Left lung (tissue), 10 donors: ENCODE results near the gene TSHZ2. TPM values are rescaled to one million over a fixed set of nuclear protein-coding genes. Genes with fewer than 3 reads are reported as not detected.

ENCODE experiments used
- ATAC-seq: fragments of 200-7000 bp; cut with Tn5 transposase; one replicate; pipeline ENCODE4 v1.9.1; 2020; ENCODE audit warnings: moderate library complexity
- DNase-seq, 4 donors: peaks; one replicate each; pipeline ENCODE4 v3.0.0-alpha.2; 2013 to 2020
- H3K27ac ChIP-seq, 2 donors: fragments of 200-600 bp; sonication (generic) in 1 of 2; one replicate each; pipeline versions ENCODE4 v1.5.0 to v1.8.0; 2020 to 2021
- H3K27me3 ChIP-seq, 2 donors: fragments of 200-600 bp; sonication (generic) in 1 of 2; one replicate each; pipeline versions ENCODE4 v1.5.0 to v1.8.0; 2020 to 2021
- H3K36me3 ChIP-seq, 2 donors: fragments of 200-600 bp; sonication (generic) in 1 of 2; one replicate each; pipeline versions ENCODE4 v1.5.0 to v1.8.0; 2020 to 2021
- H3K4me1 ChIP-seq, 2 donors: fragments of 200-600 bp; one replicate each; pipeline ENCODE4 v1.8.0; 2021
- H3K4me3 ChIP-seq, 2 donors: fragments of 200-600 bp; sonication (generic) in 1 of 2; one replicate each; pipeline versions ENCODE4 v1.5.0 to v1.8.0; 2020 to 2021; ENCODE audit warnings: mild to moderate bottlenecking in 1 of 2
- H3K9me3 ChIP-seq, 2 donors: fragments of 200-600 bp; sonication (generic) in 1 of 2; one replicate each; pipeline versions ENCODE4 v1.5.0 to v1.8.0; 2020 to 2021
- CTCF ChIP-seq, 2 donors: fragments of 200-600 bp; sonication (generic) in 1 of 2; IDR thresholded peaks; one replicate each; pipeline versions ENCODE4 v1.5.0 to v1.8.0; 2021; ENCODE audit warnings: antibody characterized with exemption in 2 of 2
- intact Hi-C, 2 donors: fragments of 100-400 bp; cut with DNase I; formaldehyde crosslinking; loops; one replicate each; pipeline versions ENCODE4 v1.11.2 to v1.14.2; 2022
- polyA plus RNA-seq, 6 donors: library from polyadenylated mRNA; unstranded; fragments of 120-200 nt; gene quantifications; one replicate each; pipeline ENCODE4 v1.2.1, GENCODE V29; 2013; ENCODE audit not compliant: insufficient read length in 6 of 6
- total RNA-seq, 2 donors: library from RNA; stranded (reverse); fragmentation: NEBNext Ultra II Directional; extraction: Animal tissue kit (Norgen Biotek cat#: 25700); gene quantifications; one replicate each; pipeline ENCODE4 v1.2.1, GENCODE V29; 2021
- donor health status: DM: no; HTN: yes; CAD: no.
- donor health status: DM: no; HTN: no; CAD: no.

The TSHZ2 gene
- total and polyA plus RNA-seq, 8 donors, result 7.6 to 20.7 (median 13.9) TPM

DNA sequence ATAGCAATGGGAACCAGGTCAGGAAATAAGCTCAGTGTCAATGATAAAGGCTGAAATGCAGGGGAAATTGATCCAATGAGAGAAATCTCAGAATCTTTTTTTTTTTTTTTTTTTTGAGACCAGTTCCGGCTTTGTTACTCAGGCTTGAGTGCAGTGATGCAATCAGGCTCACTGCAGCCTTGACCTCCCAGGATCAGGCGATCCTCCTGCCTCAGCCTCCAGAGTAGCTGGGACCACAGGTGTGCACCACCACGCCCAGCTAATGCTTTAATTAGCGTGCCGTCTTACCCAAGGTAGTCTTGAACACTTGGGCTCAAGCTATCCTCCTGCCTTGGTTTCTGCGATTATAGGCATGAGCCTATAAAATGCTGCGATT, 325.0 kb downstream of the TSHZ2 start:
- Histone ChIP-seq H3K36me3 (no peaks in the 10 kb centered on the region), H3K27me3 (no peaks in the 10 kb centered on the region), H3K27ac (no peak overlapping the region), H3K4me1 (no peaks in the 10 kb centered on the region), H3K9me3 (no peaks in the 10 kb centered on the region), H3K4me3 (no peak overlapping the region)
- intact Hi-C loops, result no loop called here
- ATAC-seq (no peak), DNase-seq (no peak)
- TF ChIP-seq CTCF (IDR thresholded peaks at IDR 0.05), result no peak

DNA sequence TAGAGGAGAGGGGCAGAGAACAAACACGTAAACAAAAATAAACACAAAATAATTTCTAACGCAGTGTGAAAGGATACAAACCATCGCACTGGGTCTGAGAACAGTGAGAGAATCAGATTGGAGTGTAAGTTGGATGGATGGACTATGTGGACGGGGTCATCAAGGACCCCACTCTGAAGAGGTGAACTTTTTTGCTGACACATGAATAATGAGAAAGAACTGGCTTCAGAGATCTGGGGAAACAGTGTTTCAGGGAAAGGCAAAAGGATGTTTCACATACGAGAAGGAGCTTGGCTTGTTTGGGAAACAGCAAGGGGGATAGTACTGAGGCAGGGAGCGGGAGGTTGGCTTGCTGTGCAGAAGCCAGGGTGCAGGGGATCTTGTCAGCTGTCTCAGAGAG, 326.1 kb downstream of the TSHZ2 start:
- no peak for DNase-seq
- ATAC-seq, result no peak
- TF ChIP-seq CTCF (IDR thresholded peaks at IDR 0.05), result no peak
- H3K36me3 ChIP-seq, result no peaks in the 10 kb centered on the region
- no peak overlapping the region for H3K27ac ChIP-seq
- no peaks in the 10 kb centered on the region for H3K9me3 ChIP-seq
- H3K4me3 ChIP-seq, result no peak overlapping the region
- intact Hi-C loops, result no loop called here
- no peaks in the 10 kb centered on the region for H3K4me1 ChIP-seq
- no peaks in the 10 kb centered on the region for H3K27me3 ChIP-seq

DNA sequence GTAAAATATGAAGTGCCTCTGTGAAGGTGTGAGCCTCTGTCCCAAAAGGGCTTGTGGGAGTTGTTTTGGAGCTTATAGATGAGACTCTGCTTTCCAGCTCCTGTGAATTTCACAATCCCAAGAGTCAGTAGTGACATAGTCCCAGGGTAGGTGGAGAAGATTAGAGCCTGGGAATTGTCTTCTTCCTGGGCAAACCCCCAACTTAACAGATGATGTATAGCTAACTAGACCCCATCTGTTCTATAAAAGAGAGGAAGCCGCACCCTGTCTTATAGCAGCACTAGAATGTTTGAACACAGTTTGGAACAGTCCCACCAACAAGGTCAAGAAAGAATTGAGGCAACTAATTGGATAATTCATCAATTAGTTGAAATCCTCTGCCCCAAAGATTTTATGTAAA, 326.8 kb downstream of the TSHZ2 start:
- no peaks in the 10 kb centered on the region for H3K36me3 ChIP-seq
- H3K27ac ChIP-seq, result no peak overlapping the region
- DNase-seq (no peak), ATAC-seq (no peak)
- H3K27me3 ChIP-seq, result no peaks in the 10 kb centered on the region
- H3K9me3 ChIP-seq, result no peaks in the 10 kb centered on the region
- TF ChIP-seq CTCF (IDR thresholded peaks at IDR 0.05), result no peak
- H3K4me3 ChIP-seq, result no peak overlapping the region
- H3K4me1 ChIP-seq, result no peaks in the 10 kb centered on the region
- intact Hi-C loops, result no loop called here

DNA sequence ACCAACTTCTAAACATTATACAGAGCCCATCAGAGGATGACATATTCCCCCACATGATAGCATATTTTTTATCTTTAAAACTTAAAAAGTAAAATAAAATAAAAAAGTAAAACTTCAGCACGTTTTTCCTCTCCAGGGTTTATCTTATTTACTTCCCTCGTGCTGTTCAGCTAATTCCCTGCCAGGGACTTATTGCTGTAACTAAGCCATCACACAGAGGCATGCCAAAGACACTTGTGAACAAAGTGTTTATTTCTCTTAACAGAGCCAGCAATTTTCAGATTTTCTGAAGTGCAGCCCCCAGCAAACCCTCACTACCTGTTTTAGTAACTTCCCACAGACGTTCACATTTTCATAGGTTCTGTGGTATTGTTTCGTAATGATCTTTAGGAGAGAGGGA, 327.7 kb downstream of the TSHZ2 start:
- Histone ChIP-seq H3K4me3 (no peak overlapping the region), H3K27ac (no peak overlapping the region), H3K9me3 (no peaks in the 10 kb centered on the region), H3K27me3 (no peaks in the 10 kb centered on the region), H3K36me3 (no peaks in the 10 kb centered on the region), H3K4me1 (no peaks in the 10 kb centered on the region)
- ATAC-seq (no peak), DNase-seq (no peak)
- TF ChIP-seq CTCF (IDR thresholded peaks at IDR 0.05), result no peak
- intact Hi-C loops, result no loop called here

DNA sequence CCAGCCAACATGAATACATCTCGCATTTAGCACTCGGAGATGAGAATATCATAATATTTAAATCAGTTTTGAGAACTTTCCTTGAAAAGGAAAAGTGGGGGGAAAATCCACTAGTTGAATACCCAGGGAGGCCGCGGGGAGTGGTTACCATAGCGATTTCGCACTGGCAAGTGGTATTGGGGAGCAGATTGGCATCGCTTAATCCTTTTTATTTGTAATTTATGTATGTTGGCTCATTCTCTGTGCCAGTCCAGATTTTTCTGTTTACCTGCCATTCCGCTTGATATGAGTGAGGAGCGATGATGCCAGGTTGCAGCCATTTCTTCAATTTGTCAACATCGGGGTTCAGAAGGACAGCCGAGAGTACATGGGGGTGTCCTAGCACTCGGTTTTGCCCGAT, 329.7 kb downstream of the TSHZ2 start:
- no peak overlapping the region for H3K4me3 ChIP-seq
- H3K27me3 ChIP-seq, result peaks cover 0 to 4% of the 10 kb centered on the region in 2 donors
- intact Hi-C loops, result no loop called here
- no peak for DNase-seq
- H3K9me3 ChIP-seq, result no peaks in the 10 kb centered on the region
- H3K4me1 ChIP-seq, result no peaks in the 10 kb centered on the region
- no peaks in the 10 kb centered on the region for H3K36me3 ChIP-seq
- ATAC-seq, result no peak
- TF ChIP-seq CTCF (IDR thresholded peaks at IDR 0.05), result no peak
- H3K27ac ChIP-seq, result no peak overlapping the region
